GM08714 (cell line): ENCODE data around the gene FGD3.

Source experiments
- H3K4me3 ChIP-seq: fragments of 200-500 bp; sonication (Bioruptor generic); 2 replicates; pipeline ENCODE4 v1.5.1; 2014; ENCODE audit warnings: mild to moderate bottlenecking, low read length, inconsistent platforms
- ZNF274 ChIP-seq: IDR thresholded peaks from 2 replicates; pipeline ENCODE4 v1.6.1; 2012; ENCODE audit warnings: mild to moderate bottlenecking, low read depth, low read length

The FGD3 gene

GRCh38 chr9:92948038-92948534 is 763 bp downstream of the FGD3 start:
- H3K4me3 ChIP-seq: no peak overlapping the region
- no peak for TF ChIP-seq ZNF274

- no peak overlapping the region for H3K4me3 ChIP-seq
- no peak for TF ChIP-seq ZNF274
Measured at GRCh38 chr9:92948632-92949031, 1.3 kb downstream of the FGD3 start.

GRCh38 chr9:92949266-92949982 is 2.1 kb downstream of the FGD3 start:
- no peak overlapping the region for H3K4me3 ChIP-seq
- TF ChIP-seq ZNF274: no peak

- no peak overlapping the region for H3K4me3 ChIP-seq
- TF ChIP-seq ZNF274: no peak
Measured at GRCh38 chr9:92950359-92950955, 3.1 kb downstream of the FGD3 start.

- no peak overlapping the region for H3K4me3 ChIP-seq
Measured at GRCh38 chr9:92952906-92953610, 5.7 kb downstream of the FGD3 start.

GRCh38 chr9:92954049-92954861 is 6.9 kb downstream of the FGD3 start:
- no peak overlapping the region; the same call in 1 of the 2 replicates for H3K4me3 ChIP-seq
- TF ChIP-seq ZNF274: no peak

More at GRCh38 chr9:92952906-92953610, 5.7 kb downstream of the FGD3 start:
- no peak for TF ChIP-seq ZNF274

GRCh38 chr9:92954886-92955285 is 7.6 kb downstream of the FGD3 start:
- no peak for TF ChIP-seq ZNF274
- H3K4me3 ChIP-seq: no peak overlapping the region

- H3K4me3 ChIP-seq: no peak overlapping the region
- TF ChIP-seq ZNF274: no peak
Measured at GRCh38 chr9:92960561-92961290, 13.4 kb downstream of the FGD3 start.

GRCh38 chr9:92961627-92962302 is 14.4 kb downstream of the FGD3 start:
- no peak for TF ChIP-seq ZNF274
- no peak overlapping the region for H3K4me3 ChIP-seq

- no peak for TF ChIP-seq ZNF274
- H3K4me3 ChIP-seq: no peak overlapping the region
Measured at GRCh38 chr9:92962303-92962649, 15.0 kb downstream of the FGD3 start.

GRCh38 chr9:92962846-92963245 is 15.5 kb downstream of the FGD3 start:
- no peak for TF ChIP-seq ZNF274

GRCh38 chr9:92963831-92964606 is 16.7 kb downstream of the FGD3 start:
- peak overlapping the region; percentile 72 for H3K4me3 ChIP-seq
- TF ChIP-seq ZNF274: no peak

More at GRCh38 chr9:92962846-92963245, 15.5 kb downstream of the FGD3 start:
- no peak overlapping the region for H3K4me3 ChIP-seq

- no peak for TF ChIP-seq ZNF274
- H3K4me3 ChIP-seq: peak overlapping the region; percentile 72
Measured at GRCh38 chr9:92964607-92965060, 17.3 kb downstream of the FGD3 start.
